Activated CD4-positive, CD25-positive, alpha-beta regulatory T cell treated with anti-CD3 and anti-CD28 coated beads, Interleukin-2, amount 50 U/mL, for 24 hours (primary cell): ENCODE results near the gene UTP14C.
A peak's percentile ranks its signal among the peaks of the same experiment; 100 is the strongest.
"Not testable (repeated sequence)": the region's sequence is repeated elsewhere in the genome, so short reads cannot be mapped to it uniquely, and the experiment has no call there.

ENCODE experiments used
- ATAC-seq, 2 donors: fragments of 150-1000 bp; cut with Tn5 transposase; one replicate each; pipeline ENCODE4 v1.10.0; 2021; ENCODE audit warnings: mild to moderate bottlenecking in 1 of 2, moderate library complexity in 1 of 2

UTP14C gene

GRCh38 chr13:52003541-52003940 lies 20.9 kb upstream of the UTP14C start:
- no peak for ATAC-seq

GRCh38 chr13:52004511-52005170 lies 19.9 kb upstream of the UTP14C start:
- ATAC-seq = no peak

GRCh38 chr13:52005841-52006522 lies 18.5 kb upstream of the UTP14C start:
- no peak for ATAC-seq

GRCh38 chr13:52006523-52007245 lies 17.8 kb upstream of the UTP14C start:
- no peak for ATAC-seq

GRCh38 chr13:52009946-52010345 lies 14.5 kb upstream of the UTP14C start:
- no peak for ATAC-seq

- ATAC-seq = no peak
Observed at GRCh38 chr13:52010890-52011631, 13.4 kb upstream of the UTP14C start, which contains the start of gene ATP7B. TSS of gene ATP7B (minus strand) at chr13:52011450. CDS start at chr13:52011337, 113 bp downstream.

- ATAC-seq = peak; percentile 99
Observed at GRCh38 chr13:52011632-52012511, 12.6 kb upstream of the UTP14C start, which contains the start of gene ALG11. TSS of gene ALG11 (plus strand) at chr13:52012398. CDS start at chr13:52012419, 21 bp downstream.

GRCh38 chr13:52012512-52012836 lies 12.0 kb upstream of the UTP14C start:
- no peak for ATAC-seq

GRCh38 chr13:52016296-52016695 lies 8.2 kb upstream of the UTP14C start:
- no peak for ATAC-seq

GRCh38 chr13:52020191-52020590 lies 4.3 kb upstream of the UTP14C start:
- no peak for ATAC-seq

GRCh38 chr13:52022356-52022755 lies 2.1 kb upstream of the UTP14C start:
- ATAC-seq = no peak

GRCh38 chr13:52025475-52026245 lies 1.2 kb downstream of the UTP14C start:
- no peak for ATAC-seq

- ATAC-seq = no peak
Observed at GRCh38 chr13:52026246-52026626, 1.7 kb downstream of the UTP14C start.

GRCh38 chr13:52027832-52028231 lies 3.3 kb downstream of the UTP14C start:
- no peak for ATAC-seq

- ATAC-seq = no peak
Observed at GRCh38 chr13:52029569-52029968, 5.1 kb downstream of the UTP14C start.

GRCh38 chr13:52030401-52030800 lies 5.9 kb downstream of the UTP14C start:
- ATAC-seq = not testable (repeated sequence)

GRCh38 chr13:52033039-52033438 lies 8.5 kb downstream of the UTP14C start:
- no peak for ATAC-seq

- ATAC-seq = no peak
Observed at GRCh38 chr13:52034616-52035226, 10.2 kb downstream of the UTP14C start.

GRCh38 chr13:52036037-52036436 lies 11.5 kb downstream of the UTP14C start:
- no peak for ATAC-seq

- no peak for ATAC-seq
Observed at GRCh38 chr13:52043675-52044074, 19.2 kb downstream of the UTP14C start.

GRCh38 chr13:52047463-52047862 lies 23.0 kb downstream of the UTP14C start:
- no peak for ATAC-seq
